Heart right ventricle (tissue), 16 donors: ENCODE measurements around the gene HYLS1. TPM values are rescaled to one million over a fixed set of nuclear protein-coding genes. Genes with fewer than 3 reads are reported as not detected.
A peak's percentile ranks its signal among the peaks of the same experiment; 100 is the strongest.

Experiments used
- ATAC-seq, 8 donors: fragments of 200-7000 bp; cut with Tn5 transposase; one replicate each; pipeline ENCODE4 v1.9.1; 2020; ENCODE audit warnings: mild to moderate bottlenecking in 8 of 8, moderate library complexity in 8 of 8, moderate number of reproducible peaks in 1 of 8
- DNase-seq, 2 donors: peaks; one replicate each; pipeline ENCODE4 v3.0.0-alpha.2; 2020
- H3K27ac ChIP-seq, 10 donors: fragments of 200-600 bp; sonication (generic) in 2 of 10; one replicate each; pipeline versions ENCODE4 v1.5.0 to v1.8.0; 2020 to 2022; ENCODE audit warnings: mild to moderate bottlenecking in 3 of 10
- H3K27me3 ChIP-seq, 7 donors: fragments of 200-600 bp; one replicate each; pipeline ENCODE4 v1.8.0; 2021 to 2022; ENCODE audit warnings: mild to moderate bottlenecking in 2 of 7
- H3K36me3 ChIP-seq, 9 donors: fragments of 200-600 bp; sonication (generic) in 1 of 9; one replicate each; pipeline versions ENCODE4 v1.5.0 to v1.8.0; 2020 to 2022; ENCODE audit warnings: mild to moderate bottlenecking in 2 of 9
- H3K4me1 ChIP-seq, 9 donors: fragments of 200-600 bp; sonication (generic) in 1 of 9; one replicate each; pipeline versions ENCODE4 v1.5.0 to v1.8.0; 2020 to 2022; ENCODE audit warnings: mild to moderate bottlenecking in 4 of 9
- H3K4me3 ChIP-seq, 10 donors: fragments of 200-600 bp; sonication (generic) in 2 of 10; one replicate each; pipeline versions ENCODE4 v1.5.0 to v1.8.0; 2020 to 2022; ENCODE audit warnings: mild to moderate bottlenecking in 7 of 10, moderate library complexity in 2 of 10
- H3K9me3 ChIP-seq, 11 donors: fragments of 200-600 bp in 10 of 11; sonication (generic) in 2 of 11; one replicate each; pipeline versions ENCODE4 v1.5.0 to v1.8.0; 2013 to 2022; ENCODE audit warnings: mild to moderate bottlenecking in 2 of 11, control low read depth in 1 of 11, moderate library complexity in 1 of 11
- WGBS, 2 donors: extraction: QIAGEN DNeasy Blood & Tissue Kit; methylation state at CpG; one replicate each; pipeline ENCODE4 v1.1.7; 2013; ENCODE audit warnings: inconsistent platforms in 1 of 2; 5-methylcytosine and 5-hydroxymethylcytosine counted together
- intact Hi-C, 10 donors: fragments of 100-400 bp; cut with DNase I; formaldehyde crosslinking; loops; one replicate each; pipeline versions ENCODE4 v1.11.1 to v1.14.2; 2022
- polyA plus RNA-seq, 2 donors: library from polyadenylated mRNA; stranded (reverse); fragments of 200-250 nt; gene quantifications; one replicate each; pipeline ENCODE4 v1.2.3, GENCODE V29; 2013
- total RNA-seq, 10 donors: library from RNA; stranded (reverse); fragmentation: NEBNext Ultra II Directional in 3 of 10; extraction: Animal tissue kit (Norgen Biotek cat#: 25700) in 3 of 10; gene quantifications; one replicate each; pipeline versions ENCODE4 v1.2.1 to v1.2.4, GENCODE V29; 2021 to 2023
- TF ChIP-seq, protein P1 (sequence below), 9 donors: fragments of 200-600 bp; sonication (generic) in 2 of 9; IDR thresholded peaks; one replicate each; pipeline versions ENCODE4 v1.5.0 to v1.8.0; 2021 to 2022; ENCODE audit warnings: antibody characterized with exemption in 9 of 9, mild to moderate bottlenecking in 5 of 9, moderate library complexity in 1 of 9
- donor health status: Arrhythmogenic right ventricular cardiomyopathy.
- donor health status: ischemic (EF 13 %, LVEDD 7.1; RV severe dilation, severe dysfunction).
- donor health status: healthy with polysubstance abuse.
- donor health status: DM: no; HTN: yes; CAD: no.
- donor health status: DM: no; HTN: no; CAD: no.
- donor health status: ischemic (EF 25% LVEDD 6.9; RV normal size, moderate dysfunction).
- donor health status: ischemic (EF 25% LVEDD 5.7; RV mildly dilated, moderate dysfunction).
- donor health status: healthy.
- donor health status: DM: yes; HTN: yes; CAD: no.
- donor health status: Ischemic cardiomyopathy.
- donor health status: ischemic (EF 35%, LVEDD 5.7; RV mildly dilated, moderate dysfunction).
- donor health status: nonischemic (EF 11% LVEDD 7.7; RV severe dilation, severe dysfunction).
- donor health status: DM: yes; HTN: yes; CAD: no.
- donor health status: PGD.
- donor health status: ischemic (EF 29% LVEDD 5.4; RV normal size, mild dysfunction).
- donor health status: nonischemic (EF 23%, LVEDD 6.1; RV moderate dilation, normal function).

The HYLS1 gene
- total and polyA plus RNA-seq, 12 donors = 2.0 to 6.4 (median 3.6) TPM

DNA sequence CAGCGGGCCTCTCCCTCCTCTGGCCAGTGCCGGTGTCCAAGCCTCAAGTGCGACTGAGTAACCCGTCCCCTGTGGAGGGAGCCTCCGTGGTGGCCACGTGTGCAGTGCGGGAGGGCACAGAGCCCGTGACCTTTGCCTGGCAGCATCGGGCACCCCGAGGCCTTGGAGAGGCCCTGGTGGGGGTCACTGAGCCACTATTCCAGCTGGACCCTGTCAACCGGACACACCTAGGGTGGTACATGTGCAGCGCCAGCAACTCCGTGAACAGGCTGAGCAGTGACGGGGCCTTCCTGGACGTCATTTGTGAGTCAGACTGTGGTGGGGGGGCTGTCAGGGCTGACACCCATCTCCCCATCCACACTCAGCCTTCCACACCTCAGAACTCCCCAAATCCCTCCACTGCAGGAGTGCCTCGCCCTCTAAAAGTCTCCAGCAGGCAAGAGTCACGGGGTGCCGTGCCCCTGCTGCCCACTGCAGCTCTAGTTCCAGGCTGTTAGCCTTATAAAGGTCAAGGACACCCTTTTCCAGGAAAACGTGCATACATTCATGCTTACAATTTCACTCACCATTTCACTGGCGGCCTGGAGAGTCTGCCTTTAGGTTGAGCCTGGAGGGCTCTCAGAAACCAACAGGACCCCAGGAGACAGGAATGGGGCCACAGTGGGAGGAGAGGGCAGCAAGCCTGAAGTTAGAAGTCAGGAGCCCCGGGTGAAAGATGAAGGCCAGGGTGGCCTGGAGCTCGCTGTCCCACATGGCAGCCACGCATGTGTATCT is 61.0 kb downstream of the HYLS1 start:
- H3K27me3 ChIP-seq = peaks cover 0 to 5% (median 0%) of the 10 kb centered on the region in 7 donors
- no peaks in the 10 kb centered on the region for H3K36me3 ChIP-seq
- no peak overlapping the region for H3K27ac ChIP-seq
- ATAC-seq (no peak), DNase-seq (no peak)
- H3K4me1 ChIP-seq = peaks cover 9 to 30% (median 22%) of the 10 kb centered on the region in 9 donors
- H3K4me3 ChIP-seq = no peak overlapping the region
- TF ChIP-seq, protein P1, sequence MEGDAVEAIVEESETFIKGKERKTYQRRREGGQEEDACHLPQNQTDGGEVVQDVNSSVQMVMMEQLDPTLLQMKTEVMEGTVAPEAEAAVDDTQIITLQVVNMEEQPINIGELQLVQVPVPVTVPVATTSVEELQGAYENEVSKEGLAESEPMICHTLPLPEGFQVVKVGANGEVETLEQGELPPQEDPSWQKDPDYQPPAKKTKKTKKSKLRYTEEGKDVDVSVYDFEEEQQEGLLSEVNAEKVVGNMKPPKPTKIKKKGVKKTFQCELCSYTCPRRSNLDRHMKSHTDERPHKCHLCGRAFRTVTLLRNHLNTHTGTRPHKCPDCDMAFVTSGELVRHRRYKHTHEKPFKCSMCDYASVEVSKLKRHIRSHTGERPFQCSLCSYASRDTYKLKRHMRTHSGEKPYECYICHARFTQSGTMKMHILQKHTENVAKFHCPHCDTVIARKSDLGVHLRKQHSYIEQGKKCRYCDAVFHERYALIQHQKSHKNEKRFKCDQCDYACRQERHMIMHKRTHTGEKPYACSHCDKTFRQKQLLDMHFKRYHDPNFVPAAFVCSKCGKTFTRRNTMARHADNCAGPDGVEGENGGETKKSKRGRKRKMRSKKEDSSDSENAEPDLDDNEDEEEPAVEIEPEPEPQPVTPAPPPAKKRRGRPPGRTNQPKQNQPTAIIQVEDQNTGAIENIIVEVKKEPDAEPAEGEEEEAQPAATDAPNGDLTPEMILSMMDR (IDR thresholded peaks at IDR 0.05) = no peak
- WGBS, 2 donors = 91 to 94% methylated on average over 23 of the region's 23 CpGs
- intact Hi-C loops = loop anchor here in 2 of 10 donors (5.0 to 10.0 kb wide), 2 partner anchors 106 to 244 kb away; no protein-coding TSS in a partner anchor
- no peaks in the 10 kb centered on the region for H3K9me3 ChIP-seq

DNA sequence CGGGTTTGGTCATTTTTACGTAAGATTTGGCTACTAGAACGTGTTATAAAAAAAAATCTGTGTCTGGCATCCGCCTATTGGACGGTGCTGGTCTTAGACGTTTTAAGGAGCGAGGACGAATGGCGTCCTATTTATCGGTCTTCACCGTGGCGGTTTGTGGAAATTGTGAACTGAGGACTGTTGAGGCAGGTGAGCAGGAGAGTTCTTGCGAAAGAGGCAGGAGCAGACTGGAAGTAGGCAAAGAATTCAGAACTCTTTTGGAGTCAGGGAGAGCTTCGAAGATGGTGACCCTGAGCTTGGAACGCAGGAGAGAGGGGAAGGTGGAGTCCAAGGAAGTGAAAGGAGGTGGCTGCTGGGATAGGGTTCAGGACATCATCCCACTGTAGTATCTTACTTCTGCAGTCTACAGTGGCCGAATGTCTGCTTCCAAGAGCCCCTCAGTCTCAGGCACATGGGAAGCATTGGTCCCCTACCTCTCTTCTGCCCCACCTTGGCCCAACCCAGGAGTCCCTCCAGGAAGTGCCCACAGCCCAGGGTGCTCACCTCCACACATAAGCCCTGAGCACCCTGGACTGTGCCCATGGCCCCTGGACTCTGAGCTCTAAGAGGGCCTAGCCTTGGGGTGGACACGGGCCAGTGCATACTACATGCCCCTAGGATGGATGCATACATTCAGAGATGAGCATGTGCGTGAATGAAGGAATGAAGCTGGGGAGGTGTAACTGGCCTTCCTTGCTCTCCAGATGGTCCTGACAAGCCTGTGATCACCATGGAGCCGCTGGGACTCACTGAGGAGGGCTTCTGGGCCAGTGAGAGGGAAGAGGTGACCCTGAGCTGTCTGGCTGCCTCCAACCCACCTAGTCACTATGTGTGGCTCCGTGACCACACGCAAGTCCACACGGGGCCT is 62.1 kb downstream of the HYLS1 start:
- peaks cover 9 to 31% (median 22%) of the 10 kb centered on the region in 9 donors for H3K4me1 ChIP-seq
- intact Hi-C loops = loop anchor here in 3 of 10 donors (5.0 to 10.0 kb wide), 3 partner anchors 75 to 243 kb away; no protein-coding TSS in a partner anchor
- H3K36me3 ChIP-seq = no peaks in the 10 kb centered on the region
- 95 to 96% methylated on average over 21 to 22 of the region's 22 CpGs for WGBS, 2 donors
- peaks cover 0 to 6% (median 0%) of the 10 kb centered on the region in 7 donors for H3K27me3 ChIP-seq
- TF ChIP-seq, protein P1 (IDR thresholded peaks at IDR 0.05) = no peak
- H3K27ac ChIP-seq = no peak overlapping the region
- ATAC-seq (no peak), DNase-seq (no peak)
- H3K4me3 ChIP-seq = no peak overlapping the region
- no peaks in the 10 kb centered on the region for H3K9me3 ChIP-seq

DNA sequence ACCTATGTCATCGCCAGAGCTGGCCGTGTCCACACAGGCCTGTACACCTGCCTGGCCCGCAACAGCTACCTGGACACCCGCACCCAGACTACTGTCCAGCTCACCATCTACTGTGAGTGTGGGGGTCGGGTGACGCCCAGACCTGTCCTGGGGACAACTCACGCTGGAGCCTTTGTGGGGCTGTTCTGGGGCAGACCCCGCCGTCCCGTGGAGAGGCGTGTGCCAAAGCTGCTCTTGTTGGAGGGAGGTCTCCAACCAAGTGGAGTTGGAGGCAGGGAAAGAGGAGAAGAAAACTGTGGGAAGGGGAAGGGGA is 62.7 kb downstream of the HYLS1 start:
- DNase-seq (no peak), ATAC-seq (no peak)
- H3K27me3 ChIP-seq = peaks cover 0 to 6% (median 0%) of the 10 kb centered on the region in 7 donors
- peaks cover 9 to 31% (median 22%) of the 10 kb centered on the region in 9 donors for H3K4me1 ChIP-seq
- TF ChIP-seq, protein P1 (IDR thresholded peaks at IDR 0.05) = no peak
- H3K4me3 ChIP-seq = no peak overlapping the region
- no peaks in the 10 kb centered on the region for H3K36me3 ChIP-seq
- 95 to 98% methylated on average over 11 of the region's 11 CpGs for WGBS, 2 donors
- intact Hi-C loops = loop anchor here in 1 of 10 donors (10.0 kb wide), 1 partner anchor 75 kb away; no protein-coding TSS in a partner anchor
- H3K27ac ChIP-seq = peak overlapping the region in 1 of 10 donors; percentile 71
- H3K9me3 ChIP-seq = no peaks in the 10 kb centered on the region

Other genes with a start within 250 kb of the HYLS1 start
- not detected for gene ACRV1, start 206.8 kb upstream of the HYLS1 start, total RNA-seq
- not detected for gene ACRV1, start 206.8 kb upstream of the HYLS1 start, polyA plus RNA-seq
- not detected for gene PATE1, start 141.4 kb upstream of the HYLS1 start, total RNA-seq
- not detected for gene PATE1, start 141.4 kb upstream of the HYLS1 start, polyA plus RNA-seq
- gene PATE2, start 108.8 kb upstream of the HYLS1 start, total RNA-seq = not detected
- not detected for gene PATE2, start 108.8 kb upstream of the HYLS1 start, polyA plus RNA-seq
- gene PATE3, start 99.5 kb upstream of the HYLS1 start, total RNA-seq = not detected
- not detected for gene PATE3, start 99.5 kb upstream of the HYLS1 start, polyA plus RNA-seq
- not detected for gene PATE4, start 54.4 kb upstream of the HYLS1 start, total RNA-seq
- not detected for gene PATE4, start 54.4 kb upstream of the HYLS1 start, polyA plus RNA-seq
- gene PUS3, start 15.5 kb downstream of the HYLS1 start, total RNA-seq = 10 to 100 TPM in 1 of 10 donors, 1 to 10 TPM in 9; 4.9 to 12.4 (median 7.7) TPM
- gene PUS3, start 15.5 kb downstream of the HYLS1 start, polyA plus RNA-seq = 1 to 10 TPM; 7.2 to 8.0 TPM
- gene DDX25, start 16.8 kb downstream of the HYLS1 start, total RNA-seq = not detected
- gene DDX25, start 16.8 kb downstream of the HYLS1 start, polyA plus RNA-seq = under 1 TPM in 1 of 2 donors, not detected in 1; 0.01 TPM
- under 1 TPM in 1 of 10 donors, not detected in 9; 0.38 TPM for gene VSIG10L2, start 58.4 kb downstream of the HYLS1 start, total RNA-seq
- under 1 TPM; 0.15 to 0.35 TPM for gene VSIG10L2, start 58.4 kb downstream of the HYLS1 start, polyA plus RNA-seq
- 10 to 100 TPM in 2 of 10 donors, 1 to 10 TPM in 8; 5.4 to 17.1 (median 9.3) TPM for gene CDON, start 175.2 kb downstream of the HYLS1 start, total RNA-seq
- 1 to 10 TPM; 1.4 to 2.4 TPM for gene CDON, start 175.2 kb downstream of the HYLS1 start, polyA plus RNA-seq